COR-L47 (cell line): ENCODE data around the gene FMO2.

Experiments
- DNase-seq: peaks from one replicate; lab custom pipeline; 2025; lab: John Stamatoyannopoulos, UW

FMO2 gene

GRCh38 chr1:171185091-171185490 lies at the start of gene FMO2:
Gene FMO2, plus strand, starts transcription at chr1:171185300. Its CDS starts 414 bp downstream, at chr1:171185714.
- DNase-seq = no peak

GRCh38 chr1:171137580-171137979 lies 47.5 kb upstream of the FMO2 start:
- DNase-seq = no peak

- no peak for DNase-seq
These were observed 46.1 kb upstream of the FMO2 start for GRCh38 chr1:171138980-171139379.

- no peak for DNase-seq
These were observed 45.2 kb upstream of the FMO2 start for GRCh38 chr1:171139890-171140289.

- no peak for DNase-seq
These were observed 44.7 kb upstream of the FMO2 start for GRCh38 chr1:171140401-171140800.

- no peak for DNase-seq
These were observed 44.0 kb upstream of the FMO2 start for GRCh38 chr1:171140956-171141687.

GRCh38 chr1:171141688-171142415 lies 43.2 kb upstream of the FMO2 start:
- DNase-seq = no peak

- DNase-seq = no peak
These were observed 42.4 kb upstream of the FMO2 start for GRCh38 chr1:171142416-171143385.

- no peak for DNase-seq
These were observed 34.9 kb upstream of the FMO2 start for GRCh38 chr1:171150156-171150555.

- no peak for DNase-seq
These were observed 32.6 kb upstream of the FMO2 start for GRCh38 chr1:171152549-171152948.

- DNase-seq = no peak
These were observed 29.6 kb upstream of the FMO2 start for GRCh38 chr1:171155484-171155883.

GRCh38 chr1:171158096-171158495 lies 27.0 kb upstream of the FMO2 start:
- no peak for DNase-seq

GRCh38 chr1:171158551-171158950 lies 26.5 kb upstream of the FMO2 start:
- no peak for DNase-seq

- no peak for DNase-seq
These were observed 26.0 kb upstream of the FMO2 start for GRCh38 chr1:171159148-171159547.

- no peak for DNase-seq
These were observed 24.9 kb upstream of the FMO2 start for GRCh38 chr1:171160211-171160610.

- no peak for DNase-seq
These were observed 24.3 kb upstream of the FMO2 start for GRCh38 chr1:171160639-171161354.

- no peak for DNase-seq
These were observed 23.7 kb upstream of the FMO2 start for GRCh38 chr1:171161431-171161830.

GRCh38 chr1:171166361-171166760 lies 18.7 kb upstream of the FMO2 start:
- DNase-seq = no peak

- DNase-seq = no peak
These were observed 17.3 kb upstream of the FMO2 start for GRCh38 chr1:171167785-171168184.

GRCh38 chr1:171172471-171172870 lies 12.6 kb upstream of the FMO2 start:
- DNase-seq = no peak

GRCh38 chr1:171173069-171173468 lies 12.0 kb upstream of the FMO2 start:
- DNase-seq = no peak
